ENCODE results near the gene MGME1.

Gene MGME1

GRCh38 chr20:17968366-17969277 lies at the start of gene MGME1, which contains the start of gene SNX5:
MGME1 (plus strand) TSS chr20:17969018; CDS start chr20:17969860, 842 bp downstream.
SNX5 (minus strand) TSS chr20:17968794; CDS start chr20:17968425, 369 bp downstream.
- DNase-seq: peak; percentile 99

- no peak for DNase-seq
These were observed 49.7 kb upstream of the MGME1 start for GRCh38 chr20:17919149-17919548.

- DNase-seq: no peak
These were observed 47.0 kb upstream of the MGME1 start for GRCh38 chr20:17921774-17922173.

- no peak for DNase-seq
These were observed 43.5 kb upstream of the MGME1 start for GRCh38 chr20:17925141-17925939.

GRCh38 chr20:17925940-17926300 lies 42.9 kb upstream of the MGME1 start:
- no peak for DNase-seq

- no peak for DNase-seq
These were observed 40.6 kb upstream of the MGME1 start for GRCh38 chr20:17928211-17928611.

GRCh38 chr20:17928633-17929311 lies 40.0 kb upstream of the MGME1 start:
- no peak for DNase-seq

GRCh38 chr20:17931513-17931912 lies 37.3 kb upstream of the MGME1 start:
- no peak for DNase-seq

GRCh38 chr20:17932396-17932795 lies 36.4 kb upstream of the MGME1 start:
- no peak for DNase-seq

- no peak for DNase-seq
These were observed 35.7 kb upstream of the MGME1 start for GRCh38 chr20:17933121-17933520.

- no peak for DNase-seq
These were observed 35.1 kb upstream of the MGME1 start for GRCh38 chr20:17933711-17934110.

GRCh38 chr20:17934141-17934862 lies 34.5 kb upstream of the MGME1 start:
- DNase-seq: no peak

GRCh38 chr20:17935186-17935585 lies 33.6 kb upstream of the MGME1 start:
- no peak for DNase-seq

GRCh38 chr20:17935761-17936160 lies 33.1 kb upstream of the MGME1 start:
- no peak for DNase-seq

- no peak for DNase-seq
These were observed 32.5 kb upstream of the MGME1 start for GRCh38 chr20:17936286-17936760.

- DNase-seq: no peak
These were observed 31.8 kb upstream of the MGME1 start for GRCh38 chr20:17936761-17937732.

GRCh38 chr20:17938871-17939619 lies 29.8 kb upstream of the MGME1 start:
- peak; percentile 26 for DNase-seq

- no peak for DNase-seq
These were observed 29.1 kb upstream of the MGME1 start for GRCh38 chr20:17939622-17940223.

GRCh38 chr20:17940224-17940971 lies 28.4 kb upstream of the MGME1 start:
- no peak for DNase-seq
